NK-92 treated with Interleukin-12 subunit alpha and Interleukin-12 subunit beta, amount 100 ng/mL, for 24 hours (cell line): ENCODE data around the gene CUBN.

ENCODE experiments used
- DNase-seq: peaks from one replicate; lab custom pipeline; 2025; lab: John Stamatoyannopoulos, UW

The CUBN gene

GRCh38 chr10:16950656-16951601 is 178.7 kb downstream of the CUBN start:
- no peak for DNase-seq

- no peak for DNase-seq
Observed at GRCh38 chr10:16949816-16950215, 179.8 kb downstream of the CUBN start.

- no peak for DNase-seq
Observed at GRCh38 chr10:16948361-16948760, 181.2 kb downstream of the CUBN start.

- DNase-seq, result no peak
Observed at GRCh38 chr10:16947069-16947468, 182.5 kb downstream of the CUBN start.

GRCh38 chr10:16945593-16945992 is 184.0 kb downstream of the CUBN start:
- no peak for DNase-seq

GRCh38 chr10:16944986-16945385 is 184.6 kb downstream of the CUBN start:
- DNase-seq, result no peak

- no peak for DNase-seq
Observed at GRCh38 chr10:16944402-16944801, 185.2 kb downstream of the CUBN start.

GRCh38 chr10:16943295-16944285 is 186.0 kb downstream of the CUBN start:
- no peak for DNase-seq

GRCh38 chr10:16942381-16943078 is 187.1 kb downstream of the CUBN start:
- no peak for DNase-seq

GRCh38 chr10:16941870-16942269 is 187.7 kb downstream of the CUBN start:
- no peak for DNase-seq

GRCh38 chr10:16941067-16941466 is 188.5 kb downstream of the CUBN start:
- no peak for DNase-seq

GRCh38 chr10:16938952-16939351 is 190.7 kb downstream of the CUBN start:
- DNase-seq, result no peak

GRCh38 chr10:16934461-16934860 is 195.2 kb downstream of the CUBN start:
- no peak for DNase-seq

- DNase-seq, result no peak
Observed at GRCh38 chr10:16933783-16934182, 195.8 kb downstream of the CUBN start.

- no peak for DNase-seq
Observed at GRCh38 chr10:16931930-16932329, 197.7 kb downstream of the CUBN start.

- no peak for DNase-seq
Observed at GRCh38 chr10:16930540-16930939, 199.1 kb downstream of the CUBN start.

GRCh38 chr10:16929069-16929468 is 200.5 kb downstream of the CUBN start:
- no peak for DNase-seq

GRCh38 chr10:16927546-16927945 is 202.1 kb downstream of the CUBN start:
- DNase-seq, result no peak

GRCh38 chr10:16923726-16924125 is 205.9 kb downstream of the CUBN start:
- DNase-seq, result no peak

- DNase-seq, result no peak
Observed at GRCh38 chr10:16923309-16923708, 206.3 kb downstream of the CUBN start.

- no peak for DNase-seq
Observed at GRCh38 chr10:16919121-16919982, 210.3 kb downstream of the CUBN start.
